BLaER1 (cell line): ENCODE data around the gene SGTA.

ENCODE experiments used
- H3K27ac ChIP-seq: shearing (Covaris generic); formaldehyde crosslinking; 2 replicates; pipeline ENCODE4 v1.8.1; 2022
- H3K27me3 ChIP-seq: shearing (Covaris generic); formaldehyde crosslinking; 2 replicates; pipeline ENCODE4 v1.8.1; 2022
- H3K36me3 ChIP-seq: shearing (Covaris generic); formaldehyde crosslinking; 2 replicates; pipeline ENCODE4 v1.8.1; 2022
- H3K4me1 ChIP-seq: shearing (Covaris generic); formaldehyde crosslinking; 2 replicates; pipeline ENCODE4 v1.8.1; 2022
- H3K4me2 ChIP-seq: shearing (Covaris generic); formaldehyde crosslinking; 2 replicates; pipeline ENCODE4 v1.8.1; 2022
- H3K4me3 ChIP-seq: shearing (Covaris generic); formaldehyde crosslinking; 2 replicates; pipeline ENCODE4 v1.8.1; 2022
- H3K9ac ChIP-seq: shearing (Covaris generic); formaldehyde crosslinking; 2 replicates; pipeline ENCODE4 v1.8.1; 2022
- H3K9me3 ChIP-seq: shearing (Covaris generic); formaldehyde crosslinking; 2 replicates; pipeline ENCODE4 v1.8.1; 2022
- H4K20me1 ChIP-seq: shearing (Covaris generic); formaldehyde crosslinking; 2 replicates; pipeline ENCODE4 v1.8.1; 2022
- Cebpa-rat ChIP-seq: shearing (Covaris generic); IDR thresholded peaks from 2 replicates; pipeline ENCODE4 v1.8.1; 2022

The SGTA gene

DNA sequence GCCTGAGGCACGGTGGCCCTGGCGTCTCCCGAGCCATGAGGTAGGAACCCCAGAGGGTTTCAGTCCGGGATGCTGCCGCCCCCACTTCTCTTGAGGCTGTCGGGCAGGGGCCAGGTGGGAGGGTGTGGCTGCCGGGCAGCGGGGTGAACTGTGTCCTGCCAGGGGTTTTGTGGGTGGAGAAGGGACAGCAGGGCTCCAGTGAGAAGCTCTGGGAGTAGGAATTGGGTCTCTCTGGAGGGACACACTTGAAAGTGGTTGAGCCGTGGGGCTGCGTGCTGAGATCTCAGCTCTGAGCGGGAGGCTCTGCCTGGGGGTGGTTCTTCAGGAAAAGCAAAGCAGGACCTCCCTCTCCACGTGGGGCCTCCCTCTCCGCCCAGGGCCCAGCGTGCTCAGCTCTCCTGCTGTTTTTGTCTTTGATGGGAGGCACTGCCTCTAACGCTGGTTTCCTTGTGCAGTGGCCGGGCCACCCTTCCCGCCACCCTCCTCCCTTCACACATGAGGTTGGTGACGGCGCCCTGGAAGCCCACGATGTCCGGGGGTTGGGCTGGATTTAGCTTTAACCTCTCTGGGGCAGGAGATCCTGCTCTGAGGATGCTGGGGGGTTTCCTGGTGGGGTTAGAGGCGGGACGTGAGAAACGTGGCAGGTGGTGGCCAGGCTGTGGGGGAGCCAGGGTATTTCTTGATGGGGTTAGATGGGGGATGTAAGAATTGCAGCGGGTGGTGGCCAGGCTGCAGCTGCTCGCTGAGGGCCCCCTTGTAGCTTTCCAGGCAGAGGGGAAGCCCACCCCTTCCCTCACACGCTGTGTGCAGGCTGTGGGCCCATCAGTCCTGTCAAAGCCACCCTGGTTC lies 21.3 kb upstream of the SGTA start:
- Histone ChIP-seq H3K4me1 (peaks cover 98% of the 10 kb centered on the region), H3K27ac (peak overlapping the region; percentile 93), H4K20me1 (0 out of 2 replicates have a peak, but pooled peaks cover under 1% of the 10 kb centered on the region), H3K27me3 (no peaks in the 10 kb centered on the region), H3K9ac (peak overlapping the region; percentile 73), H3K4me3 (peak overlapping the region; percentile 49), H3K4me2 (peak overlapping the region; percentile 88), H3K9me3 (no peaks in the 10 kb centered on the region), H3K36me3 (peaks cover 61% of the 10 kb centered on the region)
- TF ChIP-seq Cebpa-rat: no peak

DNA sequence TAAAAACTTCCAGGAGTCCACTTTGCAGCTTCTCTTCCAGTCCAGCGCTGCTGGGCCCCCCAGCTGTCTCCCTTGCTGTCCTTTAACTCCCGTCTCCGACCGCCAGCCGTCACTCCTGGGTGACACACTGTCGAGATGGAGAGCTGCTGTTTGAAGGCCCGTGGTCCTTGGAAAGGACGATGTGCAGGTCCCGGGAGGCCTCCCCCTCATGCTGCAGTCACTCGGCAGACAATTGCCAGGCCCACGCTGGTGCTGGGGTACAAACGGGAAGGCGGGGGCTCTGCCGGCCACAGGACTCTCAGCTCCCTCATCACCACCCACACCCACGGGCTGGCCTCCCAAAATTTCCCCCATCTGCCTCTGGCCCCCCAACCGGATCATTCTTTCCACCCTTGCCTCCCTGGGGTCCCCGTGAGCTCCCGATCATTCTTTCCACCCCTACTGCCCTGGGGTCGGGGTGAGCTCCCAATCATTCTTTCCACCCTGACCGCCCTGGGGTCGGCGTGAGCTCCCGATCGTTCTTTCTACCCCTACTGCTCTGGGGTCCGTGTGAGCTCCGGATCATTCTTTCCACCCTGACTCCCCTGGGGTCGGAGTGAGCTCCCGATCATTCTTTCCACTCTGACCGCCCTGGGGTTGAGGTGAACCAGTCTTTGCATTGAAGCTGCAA lies 20.5 kb upstream of the SGTA start:
- TF ChIP-seq Cebpa-rat: no peak
- peaks cover 61% of the 10 kb centered on the region for H3K36me3 ChIP-seq

DNA sequence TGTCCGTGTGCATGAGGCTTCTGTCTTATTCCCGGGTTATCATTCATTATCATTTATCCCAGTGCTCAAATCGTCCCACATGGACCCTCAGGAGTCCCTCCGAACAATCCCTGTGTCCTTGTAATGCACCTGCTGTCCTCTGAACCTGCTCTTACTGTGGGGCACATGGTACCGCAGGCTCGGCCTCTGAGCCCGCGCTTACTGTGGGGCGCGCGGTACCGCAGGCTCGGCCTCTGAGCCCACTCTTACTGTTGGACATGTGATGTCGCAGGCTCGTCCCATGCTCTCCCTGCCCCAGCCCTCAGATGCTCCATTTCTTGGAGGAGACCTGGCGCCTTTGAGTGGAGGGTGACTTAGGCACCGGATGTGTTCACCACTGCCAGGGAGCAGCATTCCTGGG lies 19.8 kb upstream of the SGTA start:
- Histone ChIP-seq H4K20me1 (peaks cover 8% of the 10 kb centered on the region; the same call in 1 of the 2 replicates), H3K4me1 (peaks cover 98% of the 10 kb centered on the region), H3K27me3 (no peaks in the 10 kb centered on the region), H3K9ac (0 out of 2 replicates have a peak overlapping the region, but pooled peaks have one; percentile 73), H3K36me3 (peaks cover 62% of the 10 kb centered on the region), H3K9me3 (no peaks in the 10 kb centered on the region), H3K4me2 (peak overlapping the region; percentile 88), H3K4me3 (no peak overlapping the region; the same call in 1 of the 2 replicates), H3K27ac (peak overlapping the region; percentile 93)
- no peak for TF ChIP-seq Cebpa-rat

More for the DNA sequence above, 20.5 kb upstream of the SGTA start:
- no peaks in the 10 kb centered on the region for H3K9me3 ChIP-seq
- H3K4me3 ChIP-seq: peak overlapping the region; percentile 49
- peak overlapping the region; percentile 73 for H3K9ac ChIP-seq
- H3K27me3 ChIP-seq: no peaks in the 10 kb centered on the region
- H4K20me1 ChIP-seq: peaks cover under 1% of the 10 kb centered on the region; the same call in 1 of the 2 replicates
- H3K27ac ChIP-seq: peak overlapping the region; percentile 93
- peaks cover 98% of the 10 kb centered on the region for H3K4me1 ChIP-seq
- H3K4me2 ChIP-seq: peak overlapping the region; percentile 88

DNA sequence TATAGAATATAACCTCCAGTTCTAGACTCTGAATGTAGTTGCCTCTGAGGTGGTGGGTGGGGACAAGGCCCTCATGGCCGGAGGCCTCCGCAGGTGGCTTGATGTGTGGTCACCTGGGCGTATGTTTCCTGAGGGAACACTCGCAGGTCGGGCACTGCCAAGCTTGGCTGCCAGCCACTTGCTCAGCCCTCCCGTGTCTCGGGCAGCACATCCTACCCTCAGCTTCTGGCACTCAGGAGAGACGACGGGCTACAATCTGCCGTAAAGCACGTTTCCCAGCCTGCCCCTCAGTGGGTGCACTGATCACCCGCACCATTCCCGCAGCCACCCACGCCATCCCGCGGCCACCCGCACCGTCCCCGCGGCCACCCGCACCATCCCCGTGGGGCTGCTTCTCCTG lies 17.4 kb upstream of the SGTA start:
- Histone ChIP-seq H4K20me1 (peaks cover 20% of the 10 kb centered on the region; the same call in 1 of the 2 replicates), H3K36me3 (peaks cover 70% of the 10 kb centered on the region), H3K4me3 (peak overlapping the region; percentile 32), H3K4me1 (peaks cover 88% of the 10 kb centered on the region), H3K27me3 (no peaks in the 10 kb centered on the region), H3K27ac (peak overlapping the region; percentile 89), H3K9me3 (no peaks in the 10 kb centered on the region), H3K4me2 (peak overlapping the region; percentile 88), H3K9ac (peak overlapping the region; percentile 72)
- TF ChIP-seq Cebpa-rat: no peak

DNA sequence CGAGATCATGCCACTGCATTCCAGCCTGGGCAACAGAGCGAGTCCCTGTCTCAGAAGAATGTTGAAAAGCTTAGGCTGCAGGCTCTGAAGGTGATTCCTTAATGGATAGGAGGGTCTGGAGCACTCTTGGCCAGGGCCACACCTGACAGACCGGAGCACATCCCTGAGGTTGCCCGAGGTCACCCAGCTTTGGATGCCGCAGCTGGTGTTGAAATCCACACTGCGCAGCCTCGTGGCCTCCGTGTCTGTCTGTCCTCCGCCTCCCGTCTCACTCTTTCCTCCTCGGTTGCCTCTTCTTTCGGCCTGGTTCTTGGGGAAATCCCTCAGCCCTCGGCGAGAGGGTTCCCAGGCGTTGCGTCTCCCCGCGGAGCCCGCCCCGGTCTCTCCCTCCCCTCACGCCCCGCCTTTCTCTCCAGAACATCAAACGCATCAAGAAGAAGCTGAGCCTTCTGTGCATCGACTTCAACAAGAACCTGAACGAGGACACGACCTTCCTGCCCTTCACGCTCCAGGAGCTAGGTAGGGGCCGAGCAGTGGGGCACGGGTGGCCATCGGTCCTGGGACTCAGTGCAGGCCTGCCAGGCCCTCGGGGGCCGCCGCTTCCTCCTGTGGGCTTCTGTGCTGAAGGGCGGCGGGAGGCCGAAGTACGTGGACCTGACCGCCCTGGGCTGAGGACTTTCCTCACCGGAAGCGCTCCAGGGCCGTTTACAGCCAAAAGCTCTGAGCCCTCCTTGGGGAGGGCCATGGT lies 16.4 kb upstream of the SGTA start:
- Histone ChIP-seq H3K9ac (0 out of 2 replicates have a peak overlapping the region, but pooled peaks have one; percentile 13), H3K4me1 (peaks cover 80% of the 10 kb centered on the region), H3K36me3 (peaks cover 76% of the 10 kb centered on the region), H3K27ac (peak overlapping the region; percentile 89), H4K20me1 (peaks cover 21% of the 10 kb centered on the region; the same call in 1 of the 2 replicates), H3K4me2 (peak overlapping the region; percentile 88), H3K27me3 (no peaks in the 10 kb centered on the region), H3K9me3 (no peaks in the 10 kb centered on the region), H3K4me3 (no peak overlapping the region; the same call in 1 of the 2 replicates)
- TF ChIP-seq Cebpa-rat: no peak

DNA sequence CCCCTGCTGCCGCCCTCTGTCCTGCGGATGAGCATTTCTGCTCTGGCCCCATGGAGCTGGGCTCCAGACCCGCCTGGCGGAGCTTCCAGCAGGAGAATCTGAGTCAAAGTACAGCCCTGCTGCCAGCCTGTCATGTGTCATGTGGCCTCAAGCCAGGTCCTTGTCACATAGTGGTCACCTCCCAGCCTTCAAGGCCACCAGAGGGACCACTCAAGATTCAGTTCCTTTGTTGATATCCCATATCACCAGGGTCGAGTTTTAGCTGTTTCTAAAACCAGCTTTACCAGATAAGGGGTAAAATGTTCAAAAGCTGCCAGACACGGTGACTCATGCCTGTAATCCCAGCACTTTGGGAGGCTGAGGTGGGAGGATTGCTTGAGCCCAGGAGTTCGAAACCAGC lies 15.7 kb upstream of the SGTA start:
- Histone ChIP-seq H3K4me2 (peak overlapping the region; percentile 88), H3K9me3 (no peaks in the 10 kb centered on the region), H3K27ac (peak overlapping the region; percentile 89), H4K20me1 (peaks cover 28% of the 10 kb centered on the region; the same call in 1 of the 2 replicates), H3K27me3 (no peaks in the 10 kb centered on the region), H3K4me1 (peaks cover 80% of the 10 kb centered on the region), H3K4me3 (no peak overlapping the region), H3K9ac (0 out of 2 replicates have a peak overlapping the region, but pooled peaks have one; percentile 43), H3K36me3 (peaks cover 83% of the 10 kb centered on the region)
- no peak for TF ChIP-seq Cebpa-rat

DNA sequence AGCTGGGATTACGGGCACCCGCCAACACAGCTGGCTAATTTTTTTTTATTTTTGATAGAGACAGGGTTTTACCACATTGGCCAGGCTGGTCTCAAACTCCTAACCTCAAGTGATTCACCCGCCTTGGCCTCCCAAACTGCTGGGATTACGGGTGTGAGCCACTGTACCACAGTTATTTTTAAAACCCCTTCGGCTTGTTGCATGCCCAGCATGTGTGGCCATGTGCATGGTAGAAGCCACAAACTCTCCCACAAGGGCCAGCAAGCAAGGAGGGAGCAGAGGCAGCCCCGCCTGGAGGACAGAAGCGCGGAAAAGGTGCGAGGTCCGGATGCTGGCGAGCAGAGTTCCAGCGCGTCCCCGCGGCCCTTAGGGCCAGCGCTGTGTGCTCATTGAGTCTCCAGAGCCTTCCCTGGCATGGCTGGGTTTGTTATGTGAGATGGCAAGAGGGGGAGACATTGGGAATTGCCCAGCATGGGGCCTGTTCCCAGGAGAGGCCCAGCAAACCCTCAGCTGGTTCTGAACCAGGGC lies 15.1 kb upstream of the SGTA start:
- H3K27me3 ChIP-seq: no peaks in the 10 kb centered on the region
- H3K9me3 ChIP-seq: no peaks in the 10 kb centered on the region
- H4K20me1 ChIP-seq: peaks cover 28% of the 10 kb centered on the region; the same call in 1 of the 2 replicates
- H3K4me3 ChIP-seq: no peak overlapping the region
- H3K4me1 ChIP-seq: peaks cover 76% of the 10 kb centered on the region
- peak overlapping the region; percentile 89 for H3K27ac ChIP-seq
- H3K4me2 ChIP-seq: peak overlapping the region; percentile 88
- peak overlapping the region; percentile 43; the same call in 1 of the 2 replicates for H3K9ac ChIP-seq
- peaks cover 86% of the 10 kb centered on the region for H3K36me3 ChIP-seq
- TF ChIP-seq Cebpa-rat: no peak

DNA sequence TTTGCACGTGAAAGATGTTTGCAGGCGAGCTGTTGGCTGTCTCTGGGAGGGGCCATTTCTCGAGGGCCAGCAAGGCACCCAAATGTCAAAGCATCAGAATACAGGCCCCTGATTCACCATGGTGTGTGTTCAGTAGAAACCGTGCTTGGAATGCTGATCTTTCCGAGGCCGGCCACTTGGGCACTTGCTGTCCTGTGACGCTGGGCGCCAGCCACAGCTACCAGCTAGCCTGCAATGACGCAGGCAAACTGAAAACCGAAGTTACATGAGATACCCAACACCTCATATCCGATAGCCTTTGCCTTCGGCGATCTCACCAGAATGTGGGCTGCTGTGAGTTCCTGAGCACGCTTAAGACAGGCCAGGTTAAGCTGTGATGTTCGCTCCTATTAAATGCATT lies 14.2 kb upstream of the SGTA start:
- Histone ChIP-seq H3K4me3 (no peak overlapping the region), H3K9me3 (no peaks in the 10 kb centered on the region), H4K20me1 (peaks cover 33% of the 10 kb centered on the region; the same call in 1 of the 2 replicates), H3K4me1 (peaks cover 75% of the 10 kb centered on the region), H3K27ac (no peak overlapping the region; the same call in 1 of the 2 replicates), H3K4me2 (no peak overlapping the region), H3K9ac (peak overlapping the region; percentile 34; the same call in 1 of the 2 replicates), H3K36me3 (peaks cover 86% of the 10 kb centered on the region), H3K27me3 (no peaks in the 10 kb centered on the region)
- no peak for TF ChIP-seq Cebpa-rat
